ENCODE results near the gene SMYD3. TPM values are rescaled to one million over a fixed set of nuclear protein-coding genes. Genes with fewer than 3 reads are reported as not detected.

SMYD3 gene
- total and polyA plus RNA-seq, 2 of the 4 experiments (the other 2 are of a cell fraction), result 26.5 to 37.6 TPM

- H2BK120ac ChIP-seq (ENCODE audit: low read depth, low read length), result no peak overlapping the region
- peaks cover 8% of the 10 kb centered on the region for H3K36me3 ChIP-seq (ENCODE audit: control insufficient read depth, insufficient read depth, low read length)
- intact Hi-C loops (cut with micrococcal nuclease), result no loop called here
- no peak overlapping the region for H2AK5ac ChIP-seq (ENCODE audit: low read depth, low read length)
- H3K23ac ChIP-seq (ENCODE audit: low read depth, low read length), result no peak overlapping the region
- TF ChIP-seq CHD1 (IDR thresholded peaks at IDR 0.05; ENCODE audit: low read depth, low read length) (no peak), BHLHE40 (IDR thresholded peaks at IDR 0.05; ENCODE audit: low read depth, low read length) (no peak), MAFK (IDR thresholded peaks at IDR 0.05; ENCODE audit: low read depth, low read length) (no peak), FOS (IDR thresholded peaks at IDR 0.05; ENCODE audit: low read depth, low read length) (no peak), SMC3 (IDR thresholded peaks at IDR 0.05; ENCODE audit: low read depth, low read length) (no peak), MAZ (IDR thresholded peaks at IDR 0.05; ENCODE audit: borderline replicate concordance, low read depth, low read length) (no peak), POLR2A (IDR thresholded peaks at IDR 0.05; ENCODE audit: low read depth, low read length) (no peak), NFE2L2 (IDR thresholded peaks at IDR 0.05; ENCODE audit: low read depth, low read length) (no peak), RAD21 (IDR thresholded peaks at IDR 0.05; ENCODE audit: low read length) (no peak), RFX5 (IDR thresholded peaks at IDR 0.05; ENCODE audit: low read depth, low read length) (no peak), MXI1 (IDR thresholded peaks at IDR 0.05; ENCODE audit: borderline replicate concordance, low read depth, low read length) (no peak), RCOR1 (IDR thresholded peaks at IDR 0.05; ENCODE audit: insufficient replicate concordance, low read length) (no peak), CEBPB (IDR thresholded peaks at IDR 0.05; ENCODE audit: low read depth, low read length) (no peak)
- TF ChIP-seq, protein P1, sequence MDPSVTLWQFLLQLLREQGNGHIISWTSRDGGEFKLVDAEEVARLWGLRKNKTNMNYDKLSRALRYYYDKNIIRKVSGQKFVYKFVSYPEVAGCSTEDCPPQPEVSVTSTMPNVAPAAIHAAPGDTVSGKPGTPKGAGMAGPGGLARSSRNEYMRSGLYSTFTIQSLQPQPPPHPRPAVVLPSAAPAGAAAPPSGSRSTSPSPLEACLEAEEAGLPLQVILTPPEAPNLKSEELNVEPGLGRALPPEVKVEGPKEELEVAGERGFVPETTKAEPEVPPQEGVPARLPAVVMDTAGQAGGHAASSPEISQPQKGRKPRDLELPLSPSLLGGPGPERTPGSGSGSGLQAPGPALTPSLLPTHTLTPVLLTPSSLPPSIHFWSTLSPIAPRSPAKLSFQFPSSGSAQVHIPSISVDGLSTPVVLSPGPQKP (IDR thresholded peaks at IDR 0.05; ENCODE audit: borderline replicate concordance, low read depth, low read length), result no peak
- TF ChIP-seq, protein P2, sequence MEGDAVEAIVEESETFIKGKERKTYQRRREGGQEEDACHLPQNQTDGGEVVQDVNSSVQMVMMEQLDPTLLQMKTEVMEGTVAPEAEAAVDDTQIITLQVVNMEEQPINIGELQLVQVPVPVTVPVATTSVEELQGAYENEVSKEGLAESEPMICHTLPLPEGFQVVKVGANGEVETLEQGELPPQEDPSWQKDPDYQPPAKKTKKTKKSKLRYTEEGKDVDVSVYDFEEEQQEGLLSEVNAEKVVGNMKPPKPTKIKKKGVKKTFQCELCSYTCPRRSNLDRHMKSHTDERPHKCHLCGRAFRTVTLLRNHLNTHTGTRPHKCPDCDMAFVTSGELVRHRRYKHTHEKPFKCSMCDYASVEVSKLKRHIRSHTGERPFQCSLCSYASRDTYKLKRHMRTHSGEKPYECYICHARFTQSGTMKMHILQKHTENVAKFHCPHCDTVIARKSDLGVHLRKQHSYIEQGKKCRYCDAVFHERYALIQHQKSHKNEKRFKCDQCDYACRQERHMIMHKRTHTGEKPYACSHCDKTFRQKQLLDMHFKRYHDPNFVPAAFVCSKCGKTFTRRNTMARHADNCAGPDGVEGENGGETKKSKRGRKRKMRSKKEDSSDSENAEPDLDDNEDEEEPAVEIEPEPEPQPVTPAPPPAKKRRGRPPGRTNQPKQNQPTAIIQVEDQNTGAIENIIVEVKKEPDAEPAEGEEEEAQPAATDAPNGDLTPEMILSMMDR (conservative IDR thresholded peaks at IDR 0.05; ENCODE audit: low read depth, low read length), result no peak
- no peak overlapping the region for H3K56ac ChIP-seq (ENCODE audit: extremely low read depth, insufficient read depth, low read length)
- H3K27me3 ChIP-seq (ENCODE audit: control insufficient read depth, insufficient read depth, low read length), result no peaks in the 10 kb centered on the region
- POLR2A ChIA-PET (ENCODE audit: unreplicated experiment), result no interaction called here
- peaks cover 5% of the 10 kb centered on the region for H3K4me1 ChIP-seq (ENCODE audit: control insufficient read depth, insufficient read depth, low read length)
- no peaks in the 10 kb centered on the region for H3K9me3 ChIP-seq (ENCODE audit: control insufficient read depth, insufficient read depth, low read length)
- H3K4me2 ChIP-seq (ENCODE audit: low read depth, low read length), result no peak overlapping the region
- in situ Hi-C loops (cut with MboI; ENCODE audit: low sequenced_read_pairs), result no loop called here
- H3K4me3 ChIP-seq (ENCODE audit: insufficient read depth, low read depth, low read length), result no peak overlapping the region
- no peak overlapping the region for H3K9ac ChIP-seq (ENCODE audit: low read depth, low read length)
- no peaks in the 10 kb centered on the region; the same call in 1 of the 2 replicates for H3K9me1 ChIP-seq (ENCODE audit: insufficient read depth, low read length)
- CTCF ChIA-PET, result no interaction called here
- no CpG with 5 or more reads among the region's 7 CpGs for WGBS, 2 experiments (ENCODE audit: extremely low coverage in 2 of 2, insufficient read length in 1 of 2)
- no peaks in the 10 kb centered on the region for H4K20me1 ChIP-seq (ENCODE audit: insufficient read depth, low read length)
- BruUV-seq (replicated peaks), result no TSS peak
- H3K4ac ChIP-seq (ENCODE audit: low read depth, low read length), result no peak overlapping the region
- no peak overlapping the region for H3K14ac ChIP-seq (replicated peaks; ENCODE audit: low read depth, low read length)
- H2BK20ac ChIP-seq (ENCODE audit: low read depth, low read length), result no peak overlapping the region
- no peak overlapping the region for H4K5ac ChIP-seq (ENCODE audit: low read depth, low read length)
- H2AFZ ChIP-seq (replicated peaks; ENCODE audit: low read length, poor library complexity), result no peak overlapping the region
- no peak overlapping the region for H4K91ac ChIP-seq (ENCODE audit: insufficient read depth, low read depth, low read length)
- no peak overlapping the region for H3K18ac ChIP-seq (ENCODE audit: low read depth, low read length)
- no peak overlapping the region for H2BK15ac ChIP-seq (ENCODE audit: low read depth, low read length)
- ATAC-seq (ENCODE audit: low read depth) (no peak), DNase-seq (no peak)
- H4K8ac ChIP-seq (ENCODE audit: low read depth in 2 of 2, low read length in 2 of 2), result no peak overlapping the region
- no peak overlapping the region for H2AK9ac ChIP-seq (replicated peaks; ENCODE audit: low read depth, low read length, poor library complexity)
- dilution Hi-C loops (cut with HindIII; ENCODE audit: low sequenced_read_pairs, unreplicated experiment), result no loop called here
- H3K27ac ChIP-seq (ENCODE audit: insufficient read depth, low read length), result no peak overlapping the region
- H2BK5ac ChIP-seq (ENCODE audit: low read depth, low read length, poor library complexity, severe bottlenecking), result no peak overlapping the region
- H3K79me1 ChIP-seq (ENCODE audit: low read depth in 1 of 2, low read length in 2 of 2), result no peaks in the 10 kb centered on the region
Observed at GRCh38 chr1:245701631-245702030, 805.4 kb downstream of the SMYD3 start.
